B cell (primary cell): ENCODE data around the gene RNF220. TPM values are rescaled to one million over a fixed set of nuclear protein-coding genes. Genes with fewer than 3 reads are reported as not detected.
"Not testable (repeated sequence)": the region's sequence is repeated elsewhere in the genome, so short reads cannot be mapped to it uniquely, and the experiment has no call there.

ENCODE experiments used
- ATAC-seq: fragments of 200-7000 bp; cut with Tn5 transposase; one replicate; pipeline ENCODE4 v1.10.0; 2021; ENCODE audit warnings: low read depth, mild to moderate bottlenecking, moderate number of reproducible peaks, moderate library complexity
- CTCF ChIA-PET: fragments of 350-600 bp; sonication (Branson Sonifier 250); formaldehyde crosslinking; loops from one replicate; lab custom pipeline; 2021; ENCODE audit warnings: antibody characterized with exemption, inconsistent platforms; lab: Charles Lee
- POLR2A ChIA-PET: fragments of 350-600 bp; sonication (Branson Sonifier 250); formaldehyde crosslinking; loops from one replicate; lab custom pipeline; 2021; ENCODE audit warnings: antibody characterized with exemption; lab: Charles Lee
- DNase-seq: peaks from one replicate; pipeline ENCODE4 v3.0.0; 2013
- H2AFZ ChIP-seq: 2 replicates; pipeline ENCODE4 v1.6.1; 2012; ENCODE audit warnings: mild to moderate bottlenecking, low read depth, low read length; ENCODE audit not compliant: insufficient read depth, poor library complexity, severe bottlenecking
- H3K27ac ChIP-seq, 2 donors: 1 replicate in 1 of 2; 2 replicates in 1 of 2; pipeline ENCODE4 v1.5.1; 2012 to 2013; ENCODE audit warnings: low read length in 2 of 2, mild to moderate bottlenecking in 2 of 2, moderate library complexity in 1 of 2
- H3K27me3 ChIP-seq, 4 experiments: fragments of 200-600 bp in 1 of 4; sonication (generic) in 1 of 4; replicated peaks in 1 of 4; 1 replicate in 2 of 4; 2 replicates in 2 of 4; pipeline versions ENCODE4 v1.6.1 to v1.7.0; 2013 to 2016; ENCODE audit warnings: low read length in 3 of 4, mild to moderate bottlenecking in 2 of 4, mixed read lengths in 1 of 4, moderate library complexity in 1 of 4; ENCODE audit not compliant: insufficient read depth in 4 of 4, control insufficient read depth in 3 of 4; ENCODE audit errors: control extremely low read depth in 1 of 4
- H3K36me3 ChIP-seq, 2 experiments: replicated peaks in 1 of 2; 1 replicate in 1 of 2; 2 replicates in 1 of 2; pipeline versions ENCODE4 v1.6.1 to v1.7.1; 2013; ENCODE audit warnings: low read length in 1 of 2; ENCODE audit not compliant: insufficient read depth in 2 of 2, control insufficient read depth in 1 of 2; ENCODE audit errors: control extremely low read depth in 1 of 2, extremely low read depth in 1 of 2
- H3K4me1 ChIP-seq, 2 donors: fragments of 200-600 bp in 1 of 2; sonication (generic) in 1 of 2; 1 replicate in 1 of 2; 2 replicates in 1 of 2; pipeline versions ENCODE4 v1.5.1 to v1.6.1; 2013 to 2017; ENCODE audit warnings: low read length in 2 of 2; ENCODE audit not compliant: control insufficient read depth in 2 of 2, insufficient read depth in 2 of 2
- H3K4me2 ChIP-seq: replicated peaks from 2 replicates; pipeline ENCODE3; 2012; ENCODE audit warnings: mild to moderate bottlenecking, low read depth, low read length; ENCODE audit not compliant: poor library complexity, severe bottlenecking
- H3K4me3 ChIP-seq, 5 experiments: fragments of 200-600 bp in 1 of 5; sonication (generic) in 1 of 5; 1 replicate in 3 of 5; 2 replicates in 2 of 5; pipeline versions ENCODE4 v1.5.1 to v1.7.0; 2011 to 2016; ENCODE audit warnings: low read length in 4 of 5, mild to moderate bottlenecking in 4 of 5, low read depth in 2 of 5, control low read depth in 1 of 5, moderate library complexity in 1 of 5; ENCODE audit not compliant: insufficient read depth in 1 of 5; ENCODE audit errors: control extremely low read depth in 1 of 5, extremely low read depth in 1 of 5
- H3K79me2 ChIP-seq: fragments of 200-600 bp; sonication (generic); one replicate; pipeline ENCODE4 v1.6.0; 2016; ENCODE audit warnings: low read length; ENCODE audit not compliant: control insufficient read depth, insufficient read depth
- H3K9ac ChIP-seq: fragments of 200-600 bp; sonication (generic); 2 replicates; pipeline ENCODE4 v1.6.1; 2017; ENCODE audit warnings: mild to moderate bottlenecking, low read length, moderate library complexity
- H3K9me3 ChIP-seq, 3 donors: one replicate each; pipeline versions ENCODE4 v1.6.1 to v1.7.1; 2013; ENCODE audit warnings: low read length in 2 of 3; ENCODE audit not compliant: control insufficient read depth in 2 of 3, insufficient read depth in 1 of 3; ENCODE audit errors: control extremely low read depth in 1 of 3
- H4K20me1 ChIP-seq: 2 replicates; pipeline ENCODE4 v1.6.0; 2012; ENCODE audit warnings: mild to moderate bottlenecking, low read length; ENCODE audit not compliant: insufficient read depth, control insufficient read depth, poor library complexity, severe bottlenecking
- H3K27ac Mint-ChIP-seq: one replicate; pipeline ENCODE4 v1.8.0; 2021; ENCODE audit warnings: mixed read lengths
- H3K27me3 Mint-ChIP-seq: one replicate; pipeline ENCODE4 v1.8.0; 2021; ENCODE audit warnings: mixed read lengths
- H3K4me1 Mint-ChIP-seq: one replicate; pipeline ENCODE4 v1.8.0; 2021; ENCODE audit warnings: mixed read lengths
- H3K4me3 Mint-ChIP-seq: one replicate; pipeline ENCODE4 v1.8.0; 2021; ENCODE audit warnings: mixed read lengths
- H3K9me3 Mint-ChIP-seq: one replicate; pipeline ENCODE4 v1.8.0; 2022; ENCODE audit warnings: mixed read lengths; ENCODE audit not compliant: insufficient read depth
- EZH2 ChIP-seq: IDR thresholded peaks from 2 replicates; pipeline ENCODE4 v1.6.1; 2012; ENCODE audit warnings: borderline replicate concordance, low read depth, mild to moderate bottlenecking, moderate library complexity, low read length; ENCODE audit not compliant: insufficient read depth, poor library complexity, severe bottlenecking
- WGBS: methylation state at CpG from one replicate; pipeline ENCODE4 v1.1.5; 2013; ENCODE audit warnings: missing lambda C conversion rate; ENCODE audit not compliant: insufficient coverage; 5-methylcytosine and 5-hydroxymethylcytosine counted together
- intact Hi-C: fragments of 100-400 bp; cut with micrococcal nuclease; formaldehyde crosslinking; loops from one replicate; pipeline ENCODE4 v1.10.0; 2022
- polyA plus RNA-seq: library from polyadenylated mRNA; depleted of rRNA; stranded (reverse); fragments of >200 nt; gene quantifications from 2 replicates; pipeline ENCODE4 v1.2.3, GENCODE V29; 2012
- total RNA-seq, 2 donors: library from RNA; stranded (reverse); fragments of 120-200 nt in 1 of 2; gene quantifications; 1 replicate in 1 of 2; 2 replicates in 1 of 2; pipeline versions ENCODE4 v1.2.3 to v1.2.4, GENCODE V29; 2013 to 2022
- TF ChIP-seq, protein P1 (sequence below): fragments of 200-600 bp; IDR thresholded peaks from one replicate; pipeline ENCODE4 v1.8.0; 2022; ENCODE audit warnings: antibody characterized with exemption, mild to moderate bottlenecking

RNF220 gene
- total and polyA plus RNA-seq, 2 donors (not counting 1 experiment from before 2014, with no cell fraction given), result 115 to 141 TPM

DNA sequence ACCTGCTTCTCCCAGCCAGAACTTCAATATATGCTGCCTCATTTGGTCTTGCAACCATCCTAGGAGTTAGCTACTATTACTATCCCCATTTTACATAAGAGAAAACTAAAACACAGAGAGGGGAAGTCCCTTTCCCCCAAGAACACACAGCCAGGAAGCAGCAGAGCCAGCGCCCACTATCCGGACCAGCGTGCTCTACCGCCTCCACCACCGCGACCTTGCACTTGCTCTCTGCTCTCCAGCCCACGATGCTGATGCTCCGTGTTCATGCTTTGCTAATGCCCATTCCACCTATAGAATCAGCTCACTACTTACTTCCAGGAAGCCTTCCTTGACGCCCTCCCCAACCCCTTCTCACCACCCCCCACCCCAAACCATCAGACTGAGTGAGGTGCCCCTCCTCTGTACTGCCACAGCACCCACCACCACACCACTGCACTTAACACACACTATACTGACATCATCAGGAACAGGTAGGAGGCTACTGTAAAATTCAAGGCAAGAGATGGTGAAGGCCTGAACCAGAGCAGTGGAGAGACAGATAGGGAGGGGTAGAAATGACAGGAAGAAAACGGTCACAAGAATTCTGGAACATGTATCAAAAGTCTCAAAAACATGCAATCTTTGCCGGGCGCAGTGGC lies 259.8 kb downstream of the RNF220 start:
- 34% methylated on average over 11 of the region's 12 CpGs for WGBS
- POLR2A ChIA-PET, result interaction anchor here (0.6 to 0.7 kb wide), 2 partner anchors 37 to 1030 kb away, joined by 3 to 4 read pairs; no protein-coding TSS in a partner anchor
- intact Hi-C loops, result no loop called here

DNA sequence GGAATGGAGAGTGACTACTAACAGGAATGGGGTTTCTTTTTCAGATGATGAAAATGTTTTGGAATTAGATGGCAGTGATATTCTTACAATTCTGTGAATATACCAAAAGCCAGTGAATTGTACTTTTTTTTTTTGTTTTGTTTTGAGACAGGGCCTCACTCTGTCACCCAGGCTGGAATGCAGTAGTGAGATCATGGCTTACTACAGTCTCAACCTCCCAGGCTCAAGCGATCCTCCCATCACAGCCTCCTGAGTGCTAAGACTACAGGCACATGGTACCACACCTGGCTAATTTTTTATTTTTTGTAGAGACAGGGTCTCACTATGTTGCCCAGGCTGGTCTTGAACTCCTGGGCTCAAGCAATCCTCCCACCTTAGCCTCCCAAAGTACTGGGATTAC lies 261.7 kb downstream of the RNF220 start:
- no CpG with 5 or more reads among the region's 1 CpG for WGBS
- H3K4me2 ChIP-seq, POLR2A ChIA-PET, H3K36me3 ChIP-seq, H3K27ac Mint-ChIP-seq, H3K27ac ChIP-seq, H3K9ac ChIP-seq, H3K9me3 ChIP-seq, H3K79me2 ChIP-seq, ATAC-seq, DNase-seq, H3K4me3 ChIP-seq, H4K20me1 ChIP-seq, CTCF ChIA-PET, H3K27me3 Mint-ChIP-seq, H2AFZ ChIP-seq, intact Hi-C loops, H3K4me3 Mint-ChIP-seq, H3K9me3 Mint-ChIP-seq, H3K27me3 ChIP-seq: not testable (repeated sequence)
- peaks cover 18% of the 10 kb centered on the region for H3K4me1 Mint-ChIP-seq
- H3K4me1 ChIP-seq, result peaks cover 9 to 20% of the 10 kb centered on the region in 2 donors

More for the DNA sequence above, 259.8 kb downstream of the RNF220 start:
- H3K79me2 ChIP-seq, result peaks cover 6% of the 10 kb centered on the region
- peak overlapping the region; percentile 60 for H3K27ac Mint-ChIP-seq
- no peaks in the 10 kb centered on the region for H3K27me3 ChIP-seq
- peak overlapping the region; percentile 62 for H3K4me3 Mint-ChIP-seq
- peak overlapping the region; percentile 2 for H3K9ac ChIP-seq
- TF ChIP-seq EZH2, result no peak
- TF ChIP-seq, protein P1, sequence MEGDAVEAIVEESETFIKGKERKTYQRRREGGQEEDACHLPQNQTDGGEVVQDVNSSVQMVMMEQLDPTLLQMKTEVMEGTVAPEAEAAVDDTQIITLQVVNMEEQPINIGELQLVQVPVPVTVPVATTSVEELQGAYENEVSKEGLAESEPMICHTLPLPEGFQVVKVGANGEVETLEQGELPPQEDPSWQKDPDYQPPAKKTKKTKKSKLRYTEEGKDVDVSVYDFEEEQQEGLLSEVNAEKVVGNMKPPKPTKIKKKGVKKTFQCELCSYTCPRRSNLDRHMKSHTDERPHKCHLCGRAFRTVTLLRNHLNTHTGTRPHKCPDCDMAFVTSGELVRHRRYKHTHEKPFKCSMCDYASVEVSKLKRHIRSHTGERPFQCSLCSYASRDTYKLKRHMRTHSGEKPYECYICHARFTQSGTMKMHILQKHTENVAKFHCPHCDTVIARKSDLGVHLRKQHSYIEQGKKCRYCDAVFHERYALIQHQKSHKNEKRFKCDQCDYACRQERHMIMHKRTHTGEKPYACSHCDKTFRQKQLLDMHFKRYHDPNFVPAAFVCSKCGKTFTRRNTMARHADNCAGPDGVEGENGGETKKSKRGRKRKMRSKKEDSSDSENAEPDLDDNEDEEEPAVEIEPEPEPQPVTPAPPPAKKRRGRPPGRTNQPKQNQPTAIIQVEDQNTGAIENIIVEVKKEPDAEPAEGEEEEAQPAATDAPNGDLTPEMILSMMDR, result no peak
- H3K4me1 ChIP-seq, result peaks cover 9 to 10% of the 10 kb centered on the region in 2 donors
- no peaks in the 10 kb centered on the region for H3K27me3 Mint-ChIP-seq
- no peak overlapping the region for H3K27ac ChIP-seq
- DNase-seq, result no peak
- ATAC-seq, result peak; percentile 61
- H3K9me3 ChIP-seq, result no peaks in the 10 kb centered on the region
- no peaks in the 10 kb centered on the region for H3K9me3 Mint-ChIP-seq
- H4K20me1 ChIP-seq, result no peaks in the 10 kb centered on the region
- CTCF ChIA-PET, result interaction anchor here (0.6 to 1.3 kb wide), 3 partner anchors 12 to 205 kb away, joined by 3 to 13 read pairs (median 4); no protein-coding TSS in a partner anchor
- H3K4me2 ChIP-seq, result peak overlapping the region; percentile 52
- H2AFZ ChIP-seq, result peak overlapping the region; percentile 64
- no peaks in the 10 kb centered on the region for H3K36me3 ChIP-seq
- H3K4me3 ChIP-seq, result no peak overlapping the region
- H3K4me1 Mint-ChIP-seq, result peaks cover 14% of the 10 kb centered on the region
